ENCODE results near the gene PIM1.
A peak's percentile ranks its signal among the peaks of the same experiment; 100 is the strongest.
"Not testable (repeated sequence)": the region's sequence is repeated elsewhere in the genome, so short reads cannot be mapped to it uniquely, and the experiment has no call there.

The PIM1 gene

DNA sequence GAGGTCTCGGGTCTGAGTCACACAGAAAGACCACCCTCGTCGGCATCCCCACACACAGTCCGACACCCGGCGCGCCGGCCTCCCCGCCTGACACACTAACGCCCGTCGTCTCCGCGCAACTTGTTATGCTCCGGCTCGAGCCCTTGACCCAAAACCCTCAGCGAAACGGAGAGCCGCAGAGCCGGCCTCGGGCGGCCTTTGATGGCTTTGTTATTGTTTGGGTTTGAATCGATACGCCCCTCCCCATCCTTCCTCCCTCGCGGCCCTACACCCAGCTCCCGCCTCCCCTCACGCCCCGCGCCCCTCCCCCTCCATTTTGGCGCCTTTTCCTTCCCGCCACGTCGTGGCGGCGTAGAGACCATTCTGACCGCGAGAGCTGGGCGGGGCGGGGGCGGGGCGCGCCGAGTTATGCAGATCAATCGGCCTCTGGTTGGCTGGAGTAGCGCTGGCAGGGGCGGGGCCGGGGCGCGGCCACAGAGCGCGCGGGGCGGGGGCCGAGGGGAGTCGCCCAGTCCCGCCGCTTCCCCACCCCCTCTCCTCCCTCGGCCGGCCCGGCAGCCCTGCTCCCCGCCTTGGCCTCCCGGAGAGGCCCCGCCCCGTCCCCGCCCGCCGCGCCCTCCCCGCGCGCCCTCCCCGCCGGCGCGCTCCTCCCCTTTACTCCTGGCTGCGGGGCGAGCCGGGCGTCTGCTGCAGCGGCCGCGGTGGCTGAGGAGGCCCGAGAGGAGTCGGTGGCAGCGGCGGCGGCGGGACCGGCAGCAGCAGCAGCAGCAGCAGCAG is at the start of gene PIM1:
Gene PIM1 (plus strand): TSS at position 657 of the 777 bp plus-strand sequence. CDS start 424 bp downstream, outside the sequence.
- DNase-seq: peak; percentile 94

DNA sequence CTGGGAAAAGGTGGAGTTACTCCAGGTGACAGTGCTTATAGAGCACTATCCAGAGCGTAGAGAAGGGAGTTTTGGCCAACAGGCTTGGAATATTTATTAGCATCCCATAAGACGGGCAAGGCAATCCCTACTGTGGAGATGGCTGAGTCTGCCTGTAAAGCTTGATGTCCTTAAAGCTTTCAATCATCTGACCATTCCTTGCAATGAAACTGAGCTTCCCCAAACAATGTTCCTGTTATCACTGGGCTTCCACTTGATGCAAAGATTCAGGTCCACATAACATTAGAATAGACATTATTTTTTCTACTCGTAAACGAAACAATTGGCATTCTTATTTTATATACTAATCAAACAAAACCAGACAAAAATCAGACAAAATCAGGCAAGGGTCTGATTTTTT is 48.4 kb upstream of the PIM1 start:
- no peak for DNase-seq

DNA sequence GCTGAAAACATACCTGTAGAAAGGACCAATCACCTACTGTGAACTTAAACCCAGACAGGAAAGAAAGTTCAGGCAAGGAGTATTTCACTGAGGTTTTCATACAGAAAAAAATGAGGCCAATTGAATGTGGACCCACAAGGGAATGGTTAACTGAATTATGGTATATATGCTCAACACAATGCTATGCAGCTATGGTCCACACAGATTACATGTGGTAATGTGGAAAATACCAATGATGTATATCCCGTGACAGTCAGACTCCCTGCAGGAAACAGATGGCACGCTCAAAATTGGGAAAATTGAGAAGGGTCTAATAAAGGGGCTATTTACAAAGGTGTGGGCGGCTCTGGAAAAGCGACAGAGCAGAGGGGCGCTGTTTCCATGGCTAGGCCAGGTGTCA is 47.1 kb upstream of the PIM1 start:
- no peak for DNase-seq

- no peak for DNase-seq
These were observed 45.8 kb upstream of the PIM1 start for GRCh38 chr6:37123957-37124729.

GRCh38 chr6:37125774-37126492 is 44.0 kb upstream of the PIM1 start:
- DNase-seq: no peak

DNA sequence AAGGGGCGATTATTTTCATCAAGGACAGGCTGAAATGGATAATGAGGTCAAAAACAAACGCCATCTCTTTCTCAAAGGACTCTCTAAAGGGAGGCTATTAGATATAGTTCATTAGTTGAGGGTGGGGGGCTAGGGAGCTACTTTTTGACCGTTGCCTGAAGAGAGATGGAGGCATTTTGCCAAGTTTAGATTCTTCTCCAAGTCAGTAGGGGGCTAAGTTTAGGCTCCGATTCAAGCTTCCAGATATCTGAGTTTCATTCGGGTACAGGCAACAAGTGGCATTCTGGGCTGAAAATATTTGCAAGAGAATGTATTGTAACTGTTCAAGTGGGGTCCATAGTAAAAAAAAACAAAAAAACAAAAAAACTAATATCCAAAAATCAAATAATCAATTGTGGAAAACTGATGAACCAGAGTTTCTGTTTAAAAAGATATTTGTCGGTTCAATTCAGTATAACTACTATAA is 43.4 kb upstream of the PIM1 start:
- no peak for DNase-seq

- DNase-seq: no peak
These were observed 42.9 kb upstream of the PIM1 start for GRCh38 chr6:37126961-37127616.

GRCh38 chr6:37127961-37128862 is 41.7 kb upstream of the PIM1 start:
- DNase-seq: peak; percentile 75

- DNase-seq: not testable (repeated sequence)
These were observed 41.0 kb upstream of the PIM1 start for GRCh38 chr6:37128863-37129443.

DNA sequence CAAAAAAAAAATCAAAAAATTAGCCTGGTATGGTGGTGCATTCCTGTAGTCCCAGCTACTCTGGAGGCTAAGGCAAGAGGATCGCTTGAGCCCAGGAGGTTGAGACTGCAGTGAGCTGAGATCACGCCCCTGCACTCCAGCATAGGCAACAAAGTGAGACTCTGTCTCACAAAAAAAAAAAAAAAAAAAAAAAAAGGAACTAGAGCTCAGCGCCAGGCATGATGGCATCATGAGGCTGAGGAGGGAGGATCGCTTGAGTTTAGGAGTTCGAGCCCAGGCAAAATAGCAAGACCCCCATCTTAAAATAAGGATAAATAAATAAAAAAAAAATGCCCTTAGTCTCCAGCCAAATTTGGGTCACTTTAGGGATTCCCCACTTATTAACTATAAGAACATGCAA is 40.4 kb upstream of the PIM1 start:
- no peak for DNase-seq

GRCh38 chr6:37130704-37131103 is 39.2 kb upstream of the PIM1 start:
- DNase-seq: no peak

DNA sequence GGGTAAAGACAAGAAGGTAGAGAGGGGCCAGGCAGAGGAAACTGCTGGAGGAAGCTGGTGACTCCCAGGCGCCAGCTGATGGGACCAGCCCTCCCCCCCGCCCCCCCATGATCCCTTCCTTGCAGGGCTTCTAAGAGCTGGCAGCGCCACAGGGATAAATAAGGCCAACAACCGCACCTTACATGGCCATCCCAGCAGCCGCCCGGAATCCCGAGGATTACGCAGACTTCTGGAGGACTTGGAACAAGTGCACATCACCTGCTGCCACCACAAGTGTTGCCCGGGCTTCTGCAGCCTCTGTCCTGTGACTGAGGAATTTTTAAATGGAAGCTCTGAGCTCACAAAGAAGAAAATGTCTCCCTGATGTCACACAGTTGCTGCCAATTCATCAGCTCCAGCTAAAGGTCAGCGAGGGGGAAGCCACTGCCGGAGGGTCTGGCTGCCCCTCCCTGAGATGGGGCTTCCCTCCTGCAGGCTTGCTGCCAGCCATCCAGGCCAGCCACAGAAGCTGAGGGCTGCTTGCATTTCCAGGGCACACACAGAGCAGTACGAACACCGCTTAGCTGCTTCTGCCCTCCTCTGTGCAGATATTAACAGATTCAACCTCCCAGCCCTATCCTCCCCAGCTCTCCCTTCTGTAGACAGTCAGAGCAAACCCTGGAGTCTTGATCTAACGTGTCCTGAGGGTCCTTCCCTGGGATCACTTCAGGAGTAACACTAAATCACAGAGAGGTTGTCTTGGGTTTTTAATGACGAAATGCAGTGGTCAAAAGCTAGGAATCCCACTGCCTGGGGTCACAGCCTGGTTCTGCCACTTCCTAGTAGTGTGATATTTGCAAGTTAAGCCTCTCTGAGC is 38.6 kb upstream of the PIM1 start:
- DNase-seq: no peak

DNA sequence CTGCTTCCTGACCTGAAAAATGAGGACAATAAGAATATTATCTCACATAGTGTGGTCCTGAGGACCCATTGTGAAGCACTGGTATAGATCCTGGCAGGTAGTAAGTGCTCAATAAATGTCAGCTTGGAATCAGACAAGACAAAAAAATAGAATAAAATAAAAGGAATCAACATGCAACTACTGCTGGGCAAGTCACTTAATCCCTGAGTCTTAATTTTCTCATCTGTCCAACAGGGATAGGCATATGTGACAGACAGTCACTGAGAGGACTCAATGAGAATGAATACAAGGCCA is 38.0 kb upstream of the PIM1 start:
- DNase-seq: no peak

GRCh38 chr6:37134036-37134395 is 35.9 kb upstream of the PIM1 start:
- no peak for DNase-seq

- no peak for DNase-seq
These were observed 35.4 kb upstream of the PIM1 start for GRCh38 chr6:37134396-37135191.

DNA sequence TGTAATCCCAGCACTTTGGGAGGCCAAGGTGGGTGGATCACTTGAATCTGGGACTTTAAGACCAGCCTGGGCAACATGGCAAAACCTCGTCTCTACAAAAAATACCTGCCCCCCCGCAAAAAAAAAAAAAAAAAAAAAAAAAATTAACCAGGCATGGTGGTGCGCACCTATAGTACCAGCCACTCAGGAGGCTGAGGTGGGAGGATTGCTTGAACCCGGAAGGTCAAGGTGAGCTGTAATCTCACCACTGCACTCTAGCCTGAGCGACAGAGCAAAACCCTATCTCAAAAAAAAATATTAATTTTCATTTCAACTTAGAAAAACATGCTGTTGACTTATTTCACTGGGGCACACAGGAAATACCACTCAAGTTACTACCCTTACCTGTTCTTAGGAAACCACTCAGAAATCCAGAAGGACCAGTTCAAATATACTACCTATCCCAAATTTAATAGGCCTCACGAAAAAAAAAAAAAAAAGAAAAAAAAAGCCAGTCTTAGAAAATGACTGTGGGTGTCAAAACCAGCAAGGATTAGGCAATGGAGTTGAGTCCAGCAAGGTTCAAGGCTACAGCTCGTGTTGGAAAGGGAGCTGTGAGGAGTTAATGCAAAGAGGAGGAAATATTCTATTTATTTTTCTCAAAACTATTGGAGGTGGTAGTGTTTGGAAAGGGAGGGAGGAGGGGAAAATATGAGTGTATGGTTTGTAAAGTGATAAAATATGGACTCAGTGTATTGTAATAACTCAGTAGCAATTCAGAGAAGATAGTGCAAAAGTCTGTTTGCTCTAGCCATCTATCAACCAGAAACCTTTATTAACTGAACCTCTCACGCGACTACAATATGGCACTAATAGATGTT is 33.9 kb upstream of the PIM1 start:
- no peak for DNase-seq

- no peak for DNase-seq
These were observed 33.1 kb upstream of the PIM1 start for GRCh38 chr6:37136821-37137200.

DNA sequence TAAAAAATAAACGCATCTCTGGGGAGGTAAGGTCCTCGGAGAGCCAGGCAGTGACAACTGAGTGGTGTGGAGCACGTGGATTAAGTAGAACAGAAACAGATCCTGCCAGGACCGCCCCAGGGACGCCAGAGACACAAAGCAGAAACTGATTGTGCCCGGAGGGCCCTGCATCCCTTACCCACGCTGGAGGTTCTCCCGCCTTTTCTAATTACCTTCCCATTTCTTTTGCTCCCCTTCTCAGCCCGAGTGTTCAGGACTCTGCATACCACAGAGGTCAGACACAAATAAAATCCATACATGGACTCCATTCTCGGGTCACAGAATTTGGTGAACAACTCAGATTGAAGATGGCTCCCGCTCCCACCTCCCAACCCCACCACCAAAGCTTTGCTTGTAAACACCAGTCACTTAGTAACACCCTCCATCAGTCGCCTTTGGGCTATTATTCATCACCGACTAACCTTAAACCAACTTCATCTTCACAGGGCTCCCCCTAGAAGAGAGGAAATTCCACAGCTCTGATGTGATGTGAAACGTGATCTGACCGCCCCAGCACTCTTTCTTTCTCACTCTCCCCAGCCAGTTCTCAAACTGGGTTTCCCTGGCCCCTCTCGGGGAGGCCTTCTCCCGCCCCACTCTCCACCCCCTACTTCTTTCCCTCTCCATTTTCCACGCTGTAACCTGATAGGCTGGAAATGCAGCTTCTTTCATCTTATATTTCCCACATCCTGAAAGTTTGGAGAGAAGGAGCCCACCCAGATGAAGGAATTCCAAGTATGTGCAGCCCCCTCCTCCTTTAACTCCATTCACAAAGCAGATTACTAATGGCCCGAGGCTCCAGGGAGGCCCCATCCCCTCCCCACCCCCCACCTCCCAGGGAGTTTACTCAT is 32.5 kb upstream of the PIM1 start:
- DNase-seq: no peak
